ENCODE measurements around the gene PKIG. TPM values are rescaled to one million over a fixed set of nuclear protein-coding genes. Genes with fewer than 3 reads are reported as not detected.

Gene PKIG
- total and polyA plus RNA-seq, 9 of the 15 experiments (the other 6 are each of a cell fraction or from before 2014, with no cell fraction given) = 0.13 to 7.0 (median 4.7) TPM

DNA sequence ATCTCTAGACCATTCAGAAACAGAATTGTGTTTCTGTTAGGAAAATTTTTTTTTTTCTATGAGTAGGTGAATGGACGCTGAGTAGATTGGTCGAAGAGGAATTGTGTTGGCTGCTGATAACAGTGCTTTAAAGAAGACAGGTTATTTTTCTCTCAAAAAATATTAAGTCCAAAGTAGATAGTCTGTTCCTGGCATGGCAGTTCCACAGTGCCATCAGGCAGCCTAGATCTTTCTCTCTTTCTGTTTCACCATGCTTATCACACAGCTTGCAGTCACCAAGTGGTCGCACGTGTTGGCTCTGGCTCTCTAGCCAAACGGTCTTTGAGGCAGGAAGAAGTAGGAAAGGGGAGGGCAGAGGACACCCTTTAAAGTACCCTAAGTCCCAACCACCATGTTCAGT lies 38.1 kb upstream of the PKIG start (continued):
- TF ChIP-seq, protein P1, sequence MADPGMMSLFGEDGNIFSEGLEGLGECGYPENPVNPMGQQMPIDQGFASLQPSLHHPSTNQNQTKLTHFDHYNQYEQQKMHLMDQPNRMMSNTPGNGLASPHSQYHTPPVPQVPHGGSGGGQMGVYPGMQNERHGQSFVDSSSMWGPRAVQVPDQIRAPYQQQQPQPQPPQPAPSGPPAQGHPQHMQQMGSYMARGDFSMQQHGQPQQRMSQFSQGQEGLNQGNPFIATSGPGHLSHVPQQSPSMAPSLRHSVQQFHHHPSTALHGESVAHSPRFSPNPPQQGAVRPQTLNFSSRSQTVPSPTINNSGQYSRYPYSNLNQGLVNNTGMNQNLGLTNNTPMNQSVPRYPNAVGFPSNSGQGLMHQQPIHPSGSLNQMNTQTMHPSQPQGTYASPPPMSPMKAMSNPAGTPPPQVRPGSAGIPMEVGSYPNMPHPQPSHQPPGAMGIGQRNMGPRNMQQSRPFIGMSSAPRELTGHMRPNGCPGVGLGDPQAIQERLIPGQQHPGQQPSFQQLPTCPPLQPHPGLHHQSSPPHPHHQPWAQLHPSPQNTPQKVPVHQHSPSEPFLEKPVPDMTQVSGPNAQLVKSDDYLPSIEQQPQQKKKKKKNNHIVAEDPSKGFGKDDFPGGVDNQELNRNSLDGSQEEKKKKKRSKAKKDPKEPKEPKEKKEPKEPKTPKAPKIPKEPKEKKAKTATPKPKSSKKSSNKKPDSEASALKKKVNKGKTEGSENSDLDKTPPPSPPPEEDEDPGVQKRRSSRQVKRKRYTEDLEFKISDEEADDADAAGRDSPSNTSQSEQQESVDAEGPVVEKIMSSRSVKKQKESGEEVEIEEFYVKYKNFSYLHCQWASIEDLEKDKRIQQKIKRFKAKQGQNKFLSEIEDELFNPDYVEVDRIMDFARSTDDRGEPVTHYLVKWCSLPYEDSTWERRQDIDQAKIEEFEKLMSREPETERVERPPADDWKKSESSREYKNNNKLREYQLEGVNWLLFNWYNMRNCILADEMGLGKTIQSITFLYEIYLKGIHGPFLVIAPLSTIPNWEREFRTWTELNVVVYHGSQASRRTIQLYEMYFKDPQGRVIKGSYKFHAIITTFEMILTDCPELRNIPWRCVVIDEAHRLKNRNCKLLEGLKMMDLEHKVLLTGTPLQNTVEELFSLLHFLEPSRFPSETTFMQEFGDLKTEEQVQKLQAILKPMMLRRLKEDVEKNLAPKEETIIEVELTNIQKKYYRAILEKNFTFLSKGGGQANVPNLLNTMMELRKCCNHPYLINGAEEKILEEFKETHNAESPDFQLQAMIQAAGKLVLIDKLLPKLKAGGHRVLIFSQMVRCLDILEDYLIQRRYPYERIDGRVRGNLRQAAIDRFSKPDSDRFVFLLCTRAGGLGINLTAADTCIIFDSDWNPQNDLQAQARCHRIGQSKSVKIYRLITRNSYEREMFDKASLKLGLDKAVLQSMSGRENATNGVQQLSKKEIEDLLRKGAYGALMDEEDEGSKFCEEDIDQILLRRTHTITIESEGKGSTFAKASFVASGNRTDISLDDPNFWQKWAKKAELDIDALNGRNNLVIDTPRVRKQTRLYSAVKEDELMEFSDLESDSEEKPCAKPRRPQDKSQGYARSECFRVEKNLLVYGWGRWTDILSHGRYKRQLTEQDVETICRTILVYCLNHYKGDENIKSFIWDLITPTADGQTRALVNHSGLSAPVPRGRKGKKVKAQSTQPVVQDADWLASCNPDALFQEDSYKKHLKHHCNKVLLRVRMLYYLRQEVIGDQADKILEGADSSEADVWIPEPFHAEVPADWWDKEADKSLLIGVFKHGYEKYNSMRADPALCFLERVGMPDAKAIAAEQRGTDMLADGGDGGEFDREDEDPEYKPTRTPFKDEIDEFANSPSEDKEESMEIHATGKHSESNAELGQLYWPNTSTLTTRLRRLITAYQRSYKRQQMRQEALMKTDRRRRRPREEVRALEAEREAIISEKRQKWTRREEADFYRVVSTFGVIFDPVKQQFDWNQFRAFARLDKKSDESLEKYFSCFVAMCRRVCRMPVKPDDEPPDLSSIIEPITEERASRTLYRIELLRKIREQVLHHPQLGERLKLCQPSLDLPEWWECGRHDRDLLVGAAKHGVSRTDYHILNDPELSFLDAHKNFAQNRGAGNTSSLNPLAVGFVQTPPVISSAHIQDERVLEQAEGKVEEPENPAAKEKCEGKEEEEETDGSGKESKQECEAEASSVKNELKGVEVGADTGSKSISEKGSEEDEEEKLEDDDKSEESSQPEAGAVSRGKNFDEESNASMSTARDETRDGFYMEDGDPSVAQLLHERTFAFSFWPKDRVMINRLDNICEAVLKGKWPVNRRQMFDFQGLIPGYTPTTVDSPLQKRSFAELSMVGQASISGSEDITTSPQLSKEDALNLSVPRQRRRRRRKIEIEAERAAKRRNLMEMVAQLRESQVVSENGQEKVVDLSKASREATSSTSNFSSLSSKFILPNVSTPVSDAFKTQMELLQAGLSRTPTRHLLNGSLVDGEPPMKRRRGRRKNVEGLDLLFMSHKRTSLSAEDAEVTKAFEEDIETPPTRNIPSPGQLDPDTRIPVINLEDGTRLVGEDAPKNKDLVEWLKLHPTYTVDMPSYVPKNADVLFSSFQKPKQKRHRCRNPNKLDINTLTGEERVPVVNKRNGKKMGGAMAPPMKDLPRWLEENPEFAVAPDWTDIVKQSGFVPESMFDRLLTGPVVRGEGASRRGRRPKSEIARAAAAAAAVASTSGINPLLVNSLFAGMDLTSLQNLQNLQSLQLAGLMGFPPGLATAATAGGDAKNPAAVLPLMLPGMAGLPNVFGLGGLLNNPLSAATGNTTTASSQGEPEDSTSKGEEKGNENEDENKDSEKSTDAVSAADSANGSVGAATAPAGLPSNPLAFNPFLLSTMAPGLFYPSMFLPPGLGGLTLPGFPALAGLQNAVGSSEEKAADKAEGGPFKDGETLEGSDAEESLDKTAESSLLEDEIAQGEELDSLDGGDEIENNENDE (IDR thresholded peaks at IDR 0.05; ENCODE audit: low read depth, low read length) = no peak

Data from K562 (cell line).